Thymus (tissue), 2 donors: ENCODE results near the gene PARP14. TPM values are rescaled to one million over a fixed set of nuclear protein-coding genes. Genes with fewer than 3 reads are reported as not detected.

ENCODE experiments used
- polyA plus RNA-seq: library from polyadenylated mRNA; stranded (reverse); fragments of 200-250 nt; gene quantifications from one replicate; pipeline ENCODE4 v1.2.3, GENCODE V29; 2013
- total RNA-seq: library from RNA; stranded (reverse); fragments of 120-200 nt; gene quantifications from one replicate; pipeline ENCODE4 v1.2.4, GENCODE V29; 2013
- donor health status: healthy.

PARP14 gene
- total and polyA plus RNA-seq, 2 donors, result 18.9 to 57.7 TPM

Other genes with a start within 250 kb of the PARP14 start
- gene KPNA1, start 165.9 kb upstream of the PARP14 start, total RNA-seq, result 14.2 TPM
- gene KPNA1, start 165.9 kb upstream of the PARP14 start, polyA plus RNA-seq, result 19.8 TPM
- 48.8 TPM for gene PARP9, start 116.5 kb upstream of the PARP14 start, total RNA-seq
- gene PARP9, start 116.5 kb upstream of the PARP14 start, polyA plus RNA-seq, result 56.9 TPM
- gene DTX3L, start 116.5 kb upstream of the PARP14 start, total RNA-seq, result 19.6 TPM
- gene DTX3L, start 116.5 kb upstream of the PARP14 start, polyA plus RNA-seq, result 23.0 TPM
- 6.8 TPM for gene PARP15, start 103.2 kb upstream of the PARP14 start, total RNA-seq
- gene PARP15, start 103.2 kb upstream of the PARP14 start, polyA plus RNA-seq, result 15.7 TPM
- gene HSPBAP1, start 113.0 kb downstream of the PARP14 start, total RNA-seq, result 13.0 TPM
- 37.7 TPM for gene HSPBAP1, start 113.0 kb downstream of the PARP14 start, polyA plus RNA-seq
- gene SLC49A4, start 114.2 kb downstream of the PARP14 start, total RNA-seq, result 3.3 TPM
- 5.9 TPM for gene SLC49A4, start 114.2 kb downstream of the PARP14 start, polyA plus RNA-seq